ENCODE results near the gene GPC6.
"Not testable (repeated sequence)": the region's sequence is repeated elsewhere in the genome, so short reads cannot be mapped to it uniquely, and the experiment has no call there.

The GPC6 gene

GRCh38 chr13:93425411-93425810, 198.8 kb downstream of the GPC6 start:
- DNase-seq (ENCODE audit: low read depth in 2 of 2), result no peak

- no peak for DNase-seq (ENCODE audit: low read depth in 2 of 2)
These were observed 203.8 kb downstream of the GPC6 start for GRCh38 chr13:93430381-93430780.

- no peak for DNase-seq (ENCODE audit: low read depth in 2 of 2)
These were observed 209.0 kb downstream of the GPC6 start for GRCh38 chr13:93435651-93436050.

- DNase-seq (ENCODE audit: low read depth in 2 of 2), result no peak
These were observed 210.5 kb downstream of the GPC6 start for GRCh38 chr13:93437081-93437480.

- no peak for DNase-seq (ENCODE audit: low read depth in 2 of 2)
These were observed 219.6 kb downstream of the GPC6 start for GRCh38 chr13:93446238-93446637.

GRCh38 chr13:93450191-93450621, 223.6 kb downstream of the GPC6 start:
- DNase-seq (ENCODE audit: low read depth in 2 of 2), result no peak

- DNase-seq (ENCODE audit: low read depth in 2 of 2), result no peak
These were observed 224.2 kb downstream of the GPC6 start for GRCh38 chr13:93450761-93451160.

- not testable (repeated sequence) for DNase-seq (ENCODE audit: low read depth in 2 of 2)
These were observed 228.1 kb downstream of the GPC6 start for GRCh38 chr13:93454676-93455235.

GRCh38 chr13:93455861-93456260, 229.3 kb downstream of the GPC6 start:
- DNase-seq (ENCODE audit: low read depth in 2 of 2), result no peak

GRCh38 chr13:93460005-93460404, 233.4 kb downstream of the GPC6 start:
- no peak for DNase-seq (ENCODE audit: low read depth in 2 of 2)

- no peak for DNase-seq (ENCODE audit: low read depth in 2 of 2)
These were observed 235.5 kb downstream of the GPC6 start for GRCh38 chr13:93462151-93462550.

GRCh38 chr13:93466502-93467036, 240.0 kb downstream of the GPC6 start:
- no peak for DNase-seq (ENCODE audit: low read depth in 2 of 2)

GRCh38 chr13:93467175-93467574, 240.6 kb downstream of the GPC6 start:
- no peak for DNase-seq (ENCODE audit: low read depth in 2 of 2)

- DNase-seq (ENCODE audit: low read depth in 2 of 2), result no peak
These were observed 241.8 kb downstream of the GPC6 start for GRCh38 chr13:93468433-93468832.

GRCh38 chr13:93472296-93472695, 245.7 kb downstream of the GPC6 start:
- no peak for DNase-seq (ENCODE audit: low read depth in 2 of 2)

- no peak for DNase-seq (ENCODE audit: low read depth in 2 of 2)
These were observed 246.2 kb downstream of the GPC6 start for GRCh38 chr13:93472814-93473296.

GRCh38 chr13:93473441-93474270, 247.0 kb downstream of the GPC6 start:
- no peak for DNase-seq (ENCODE audit: low read depth in 2 of 2)

- DNase-seq (ENCODE audit: low read depth in 2 of 2), result no peak
These were observed 249.6 kb downstream of the GPC6 start for GRCh38 chr13:93476175-93476574.

GRCh38 chr13:93477238-93477637, 250.6 kb downstream of the GPC6 start:
- no peak for DNase-seq (ENCODE audit: low read depth in 2 of 2)

- no peak for DNase-seq (ENCODE audit: low read depth in 2 of 2)
These were observed 254.0 kb downstream of the GPC6 start for GRCh38 chr13:93480553-93481106.

- DNase-seq (ENCODE audit: low read depth in 2 of 2), result not testable (repeated sequence)
These were observed 269.5 kb downstream of the GPC6 start for GRCh38 chr13:93496117-93496516.

GRCh38 chr13:93496985-93497673, 270.5 kb downstream of the GPC6 start:
- DNase-seq (ENCODE audit: low read depth in 2 of 2), result no peak

Measured in activated CD4-positive, alpha-beta T cell treated with anti-CD3 and anti-CD28 coated beads for 24 hours (primary cell).